ENCODE data around the gene RANBP3. TPM values are rescaled to one million over a fixed set of nuclear protein-coding genes. Genes with fewer than 3 reads are reported as not detected.

The RANBP3 gene
- total and polyA plus RNA-seq, 2 experiments from 2014 or later, result 40.2 to 98.3 TPM

DNA sequence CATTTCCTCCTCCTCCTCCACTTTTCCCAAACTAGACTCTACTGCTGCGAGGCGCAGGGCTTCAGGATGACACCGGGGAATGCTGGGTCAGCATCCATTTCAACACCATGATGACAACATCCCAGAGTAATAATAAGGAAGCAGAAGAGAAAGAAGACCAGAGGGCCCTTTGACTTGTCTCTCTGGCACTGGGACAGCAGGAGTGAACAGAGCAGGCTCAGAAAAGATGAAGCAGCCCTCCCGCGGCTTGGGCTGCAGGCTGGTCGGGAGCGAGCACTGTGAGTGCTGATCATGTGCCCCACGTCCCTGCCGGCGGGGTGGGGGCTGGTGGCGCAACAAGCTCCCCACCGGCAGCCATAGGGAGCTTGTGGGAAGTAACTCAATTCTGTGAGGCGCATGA is 30.5 kb downstream of the RANBP3 start:
- DNase-seq (ENCODE audit: low spot score), result no peak
- Histone ChIP-seq H3K36me3 (ENCODE audit: insufficient read depth) (peaks cover 6% of the 10 kb centered on the region), H3K27ac (ENCODE audit: low read depth) (no peak overlapping the region), H3K4me2 (no peak overlapping the region), H3F3A (replicated peaks; ENCODE audit: low read depth) (0 out of 2 replicates have a peak, but pooled peaks cover 5% of the 10 kb centered on the region), H3K27me3 (ENCODE audit: insufficient read depth) (no peaks in the 10 kb centered on the region), H4K20me1 (replicated peaks; ENCODE audit: insufficient read depth) (peaks cover 58% of the 10 kb centered on the region), H3K4me3 (no peak overlapping the region), H2AFZ (no peak overlapping the region), H3K9me2 (ENCODE audit: insufficient read depth) (no peaks in the 10 kb centered on the region), H3K4me1 (ENCODE audit: insufficient read depth) (peaks cover 41% of the 10 kb centered on the region), H3K79me2 (replicated peaks; ENCODE audit: insufficient read depth) (peaks cover 95% of the 10 kb centered on the region)
- Mint-ChIP-seq H3K27ac (peak overlapping the region; percentile 26; the same call in 1 of the 2 replicates), H3K36me3 (ENCODE audit: low read depth) (peaks cover 34% of the 10 kb centered on the region), H3K27me3 (ENCODE audit: insufficient read depth, low read depth, poor library complexity) (peaks cover 22% of the 10 kb centered on the region), H3K9me3 (no peaks in the 10 kb centered on the region), H3K4me3 (no peak overlapping the region), H3K4me1 (peaks cover 77% of the 10 kb centered on the region)
- TF ChIP-seq POLR2AphosphoS5 (IDR thresholded peaks at IDR 0.05; ENCODE audit: low read depth) (no peak), ZNF114 (CRISPR knock-in tag; IDR thresholded peaks at IDR 0.05) (no peak), STAT1 (IDR thresholded peaks at IDR 0.05; ENCODE audit: unreplicated experiment) (no peak), JUNB (IDR thresholded peaks at IDR 0.05; ENCODE audit: unreplicated experiment) (no peak), CREB1 (CRISPR knock-in tag; IDR thresholded peaks at IDR 0.05; ENCODE audit: low read depth) (no peak)
- TF ChIP-seq, protein P1, sequence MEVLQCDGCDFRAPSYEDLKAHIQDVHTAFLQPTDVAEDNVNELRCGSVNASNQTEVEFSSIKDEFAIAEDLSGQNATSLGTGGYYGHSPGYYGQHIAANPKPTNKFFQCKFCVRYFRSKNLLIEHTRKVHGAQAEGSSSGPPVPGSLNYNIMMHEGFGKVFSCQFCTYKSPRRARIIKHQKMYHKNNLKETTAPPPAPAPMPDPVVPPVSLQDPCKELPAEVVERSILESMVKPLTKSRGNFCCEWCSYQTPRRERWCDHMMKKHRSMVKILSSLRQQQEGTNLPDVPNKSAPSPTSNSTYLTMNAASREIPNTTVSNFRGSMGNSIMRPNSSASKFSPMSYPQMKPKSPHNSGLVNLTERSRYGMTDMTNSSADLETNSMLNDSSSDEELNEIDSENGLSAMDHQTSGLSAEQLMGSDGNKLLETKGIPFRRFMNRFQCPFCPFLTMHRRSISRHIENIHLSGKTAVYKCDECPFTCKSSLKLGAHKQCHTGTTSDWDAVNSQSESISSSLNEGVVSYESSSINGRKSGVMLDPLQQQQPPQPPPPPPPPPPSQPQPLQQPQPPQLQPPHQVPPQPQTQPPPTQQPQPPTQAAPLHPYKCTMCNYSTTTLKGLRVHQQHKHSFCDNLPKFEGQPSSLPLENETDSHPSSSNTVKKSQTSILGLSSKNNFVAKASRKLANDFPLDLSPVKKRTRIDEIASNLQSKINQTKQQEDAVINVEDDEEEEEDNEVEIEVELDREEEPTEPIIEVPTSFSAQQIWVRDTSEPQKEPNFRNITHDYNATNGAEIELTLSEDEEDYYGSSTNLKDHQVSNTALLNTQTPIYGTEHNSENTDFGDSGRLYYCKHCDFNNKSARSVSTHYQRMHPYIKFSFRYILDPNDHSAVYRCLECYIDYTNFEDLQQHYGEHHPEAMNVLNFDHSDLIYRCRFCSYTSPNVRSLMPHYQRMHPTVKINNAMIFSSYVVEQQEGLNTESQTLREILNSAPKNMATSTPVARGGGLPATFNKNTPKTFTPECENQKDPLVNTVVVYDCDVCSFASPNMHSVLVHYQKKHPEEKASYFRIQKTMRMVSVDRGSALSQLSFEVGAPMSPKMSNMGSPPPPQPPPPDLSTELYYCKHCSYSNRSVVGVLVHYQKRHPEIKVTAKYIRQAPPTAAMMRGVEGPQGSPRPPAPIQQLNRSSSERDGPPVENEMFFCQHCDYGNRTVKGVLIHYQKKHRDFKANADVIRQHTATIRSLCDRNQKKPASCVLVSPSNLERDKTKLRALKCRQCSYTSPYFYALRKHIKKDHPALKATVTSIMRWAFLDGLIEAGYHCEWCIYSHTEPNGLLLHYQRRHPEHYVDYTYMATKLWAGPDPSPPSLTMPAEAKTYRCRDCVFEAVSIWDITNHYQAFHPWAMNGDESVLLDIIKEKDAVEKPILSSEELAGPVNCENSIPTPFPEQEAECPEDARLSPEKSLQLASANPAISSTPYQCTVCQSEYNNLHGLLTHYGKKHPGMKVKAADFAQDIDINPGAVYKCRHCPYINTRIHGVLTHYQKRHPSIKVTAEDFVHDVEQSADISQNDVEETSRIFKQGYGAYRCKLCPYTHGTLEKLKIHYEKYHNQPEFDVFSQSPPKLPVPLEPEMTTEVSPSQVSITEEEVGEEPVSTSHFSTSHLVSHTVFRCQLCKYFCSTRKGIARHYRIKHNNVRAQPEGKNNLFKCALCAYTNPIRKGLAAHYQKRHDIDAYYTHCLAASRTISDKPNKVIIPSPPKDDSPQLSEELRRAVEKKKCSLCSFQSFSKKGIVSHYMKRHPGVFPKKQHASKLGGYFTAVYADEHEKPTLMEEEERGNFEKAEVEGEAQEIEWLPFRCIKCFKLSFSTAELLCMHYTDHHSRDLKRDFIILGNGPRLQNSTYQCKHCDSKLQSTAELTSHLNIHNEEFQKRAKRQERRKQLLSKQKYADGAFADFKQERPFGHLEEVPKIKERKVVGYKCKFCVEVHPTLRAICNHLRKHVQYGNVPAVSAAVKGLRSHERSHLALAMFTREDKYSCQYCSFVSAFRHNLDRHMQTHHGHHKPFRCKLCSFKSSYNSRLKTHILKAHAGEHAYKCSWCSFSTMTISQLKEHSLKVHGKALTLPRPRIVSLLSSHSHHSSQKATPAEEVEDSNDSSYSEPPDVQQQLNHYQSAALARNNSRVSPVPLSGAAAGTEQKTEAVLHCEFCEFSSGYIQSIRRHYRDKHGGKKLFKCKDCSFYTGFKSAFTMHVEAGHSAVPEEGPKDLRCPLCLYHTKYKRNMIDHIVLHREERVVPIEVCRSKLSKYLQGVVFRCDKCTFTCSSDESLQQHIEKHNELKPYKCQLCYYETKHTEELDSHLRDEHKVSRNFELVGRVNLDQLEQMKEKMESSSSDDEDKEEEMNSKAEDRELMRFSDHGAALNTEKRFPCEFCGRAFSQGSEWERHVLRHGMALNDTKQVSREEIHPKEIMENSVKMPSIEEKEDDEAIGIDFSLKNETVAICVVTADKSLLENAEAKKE (CRISPR knock-in tag; IDR thresholded peaks at IDR 0.05), result no peak
- TF ChIP-seq, protein P2, sequence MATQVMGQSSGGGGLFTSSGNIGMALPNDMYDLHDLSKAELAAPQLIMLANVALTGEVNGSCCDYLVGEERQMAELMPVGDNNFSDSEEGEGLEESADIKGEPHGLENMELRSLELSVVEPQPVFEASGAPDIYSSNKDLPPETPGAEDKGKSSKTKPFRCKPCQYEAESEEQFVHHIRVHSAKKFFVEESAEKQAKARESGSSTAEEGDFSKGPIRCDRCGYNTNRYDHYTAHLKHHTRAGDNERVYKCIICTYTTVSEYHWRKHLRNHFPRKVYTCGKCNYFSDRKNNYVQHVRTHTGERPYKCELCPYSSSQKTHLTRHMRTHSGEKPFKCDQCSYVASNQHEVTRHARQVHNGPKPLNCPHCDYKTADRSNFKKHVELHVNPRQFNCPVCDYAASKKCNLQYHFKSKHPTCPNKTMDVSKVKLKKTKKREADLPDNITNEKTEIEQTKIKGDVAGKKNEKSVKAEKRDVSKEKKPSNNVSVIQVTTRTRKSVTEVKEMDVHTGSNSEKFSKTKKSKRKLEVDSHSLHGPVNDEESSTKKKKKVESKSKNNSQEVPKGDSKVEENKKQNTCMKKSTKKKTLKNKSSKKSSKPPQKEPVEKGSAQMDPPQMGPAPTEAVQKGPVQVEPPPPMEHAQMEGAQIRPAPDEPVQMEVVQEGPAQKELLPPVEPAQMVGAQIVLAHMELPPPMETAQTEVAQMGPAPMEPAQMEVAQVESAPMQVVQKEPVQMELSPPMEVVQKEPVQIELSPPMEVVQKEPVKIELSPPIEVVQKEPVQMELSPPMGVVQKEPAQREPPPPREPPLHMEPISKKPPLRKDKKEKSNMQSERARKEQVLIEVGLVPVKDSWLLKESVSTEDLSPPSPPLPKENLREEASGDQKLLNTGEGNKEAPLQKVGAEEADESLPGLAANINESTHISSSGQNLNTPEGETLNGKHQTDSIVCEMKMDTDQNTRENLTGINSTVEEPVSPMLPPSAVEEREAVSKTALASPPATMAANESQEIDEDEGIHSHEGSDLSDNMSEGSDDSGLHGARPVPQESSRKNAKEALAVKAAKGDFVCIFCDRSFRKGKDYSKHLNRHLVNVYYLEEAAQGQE (IDR thresholded peaks at IDR 0.05; ENCODE audit: unreplicated experiment), result no peak
- TF ChIP-seq, protein P3, sequence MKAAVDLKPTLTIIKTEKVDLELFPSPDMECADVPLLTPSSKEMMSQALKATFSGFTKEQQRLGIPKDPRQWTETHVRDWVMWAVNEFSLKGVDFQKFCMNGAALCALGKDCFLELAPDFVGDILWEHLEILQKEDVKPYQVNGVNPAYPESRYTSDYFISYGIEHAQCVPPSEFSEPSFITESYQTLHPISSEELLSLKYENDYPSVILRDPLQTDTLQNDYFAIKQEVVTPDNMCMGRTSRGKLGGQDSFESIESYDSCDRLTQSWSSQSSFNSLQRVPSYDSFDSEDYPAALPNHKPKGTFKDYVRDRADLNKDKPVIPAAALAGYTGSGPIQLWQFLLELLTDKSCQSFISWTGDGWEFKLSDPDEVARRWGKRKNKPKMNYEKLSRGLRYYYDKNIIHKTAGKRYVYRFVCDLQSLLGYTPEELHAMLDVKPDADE (IDR thresholded peaks at IDR 0.05), result no peak
- TF ChIP-seq, protein P4, sequence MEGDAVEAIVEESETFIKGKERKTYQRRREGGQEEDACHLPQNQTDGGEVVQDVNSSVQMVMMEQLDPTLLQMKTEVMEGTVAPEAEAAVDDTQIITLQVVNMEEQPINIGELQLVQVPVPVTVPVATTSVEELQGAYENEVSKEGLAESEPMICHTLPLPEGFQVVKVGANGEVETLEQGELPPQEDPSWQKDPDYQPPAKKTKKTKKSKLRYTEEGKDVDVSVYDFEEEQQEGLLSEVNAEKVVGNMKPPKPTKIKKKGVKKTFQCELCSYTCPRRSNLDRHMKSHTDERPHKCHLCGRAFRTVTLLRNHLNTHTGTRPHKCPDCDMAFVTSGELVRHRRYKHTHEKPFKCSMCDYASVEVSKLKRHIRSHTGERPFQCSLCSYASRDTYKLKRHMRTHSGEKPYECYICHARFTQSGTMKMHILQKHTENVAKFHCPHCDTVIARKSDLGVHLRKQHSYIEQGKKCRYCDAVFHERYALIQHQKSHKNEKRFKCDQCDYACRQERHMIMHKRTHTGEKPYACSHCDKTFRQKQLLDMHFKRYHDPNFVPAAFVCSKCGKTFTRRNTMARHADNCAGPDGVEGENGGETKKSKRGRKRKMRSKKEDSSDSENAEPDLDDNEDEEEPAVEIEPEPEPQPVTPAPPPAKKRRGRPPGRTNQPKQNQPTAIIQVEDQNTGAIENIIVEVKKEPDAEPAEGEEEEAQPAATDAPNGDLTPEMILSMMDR (conservative IDR thresholded peaks at IDR 0.05; ENCODE audit: low read depth in 2 of 2), result no peak
- no peak for ATAC-seq
